Nephron progenitor cell (in vitro differentiated cells): ENCODE results near the gene ZNF304.

ENCODE experiments used
- DNase-seq: peaks from one replicate; pipeline ENCODE4 v3.0.0; 2021
- H3K27ac Mint-ChIP-seq: 2 replicates; pipeline ENCODE4 v1.8.0; 2021; ENCODE audit warnings: mild to moderate bottlenecking, moderate library complexity, mixed read lengths
- H3K27me3 Mint-ChIP-seq: 2 replicates; pipeline ENCODE4 v1.8.0; 2021; ENCODE audit warnings: mild to moderate bottlenecking, low read depth, mixed read lengths; ENCODE audit not compliant: poor library complexity
- H3K36me3 Mint-ChIP-seq: 2 replicates; pipeline ENCODE4 v1.8.0; 2021; ENCODE audit warnings: low read depth, mixed read lengths
- H3K4me1 Mint-ChIP-seq: 2 replicates; pipeline ENCODE4 v1.8.0; 2021; ENCODE audit warnings: mixed read lengths
- H3K4me3 Mint-ChIP-seq: 2 replicates; pipeline ENCODE4 v1.8.0; 2021; ENCODE audit warnings: mild to moderate bottlenecking, moderate library complexity, mixed read lengths
- H3K9me3 Mint-ChIP-seq: 2 replicates; pipeline ENCODE4 v1.8.0; 2021; ENCODE audit warnings: mild to moderate bottlenecking, moderate library complexity, mixed read lengths
- TF ChIP-seq, protein P1 (sequence below): fragments of 200-600 bp; sonication (generic); IDR thresholded peaks from 2 replicates; pipeline ENCODE4 v1.5.0; 2021; ENCODE audit warnings: antibody characterized with exemption

The ZNF304 gene

GRCh38 chr19:57310792-57311191, 40.3 kb upstream of the ZNF304 start:
- no peaks in the 10 kb centered on the region for H3K4me1 Mint-ChIP-seq

DNA sequence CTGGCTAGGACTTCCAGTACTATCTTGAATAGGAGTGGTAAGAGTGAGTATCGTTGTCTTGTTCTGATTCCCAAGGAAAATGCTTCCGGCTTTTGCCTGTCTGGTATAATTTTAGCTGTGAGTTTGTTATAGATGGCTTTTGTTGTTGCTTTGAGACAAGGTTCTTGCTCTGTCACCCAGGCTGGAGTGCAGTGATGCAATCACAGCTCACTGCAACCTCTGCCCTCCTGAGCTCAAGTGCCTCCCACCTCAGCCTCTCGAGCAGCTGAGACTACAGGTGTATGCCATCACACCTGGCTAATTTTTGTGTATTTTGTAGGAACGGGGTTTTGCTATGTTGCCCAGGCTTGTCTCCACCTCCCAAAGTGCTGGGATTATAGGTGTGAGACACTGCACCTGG, 36.9 kb upstream of the ZNF304 start:
- H3K4me1 Mint-ChIP-seq, result no peaks in the 10 kb centered on the region
- H3K9me3 Mint-ChIP-seq, result peaks cover 5% of the 10 kb centered on the region
- H3K27ac Mint-ChIP-seq, result no peak overlapping the region
- H3K4me3 Mint-ChIP-seq, result no peak overlapping the region
- H3K36me3 Mint-ChIP-seq, result peaks cover 4% of the 10 kb centered on the region
- TF ChIP-seq, protein P1, sequence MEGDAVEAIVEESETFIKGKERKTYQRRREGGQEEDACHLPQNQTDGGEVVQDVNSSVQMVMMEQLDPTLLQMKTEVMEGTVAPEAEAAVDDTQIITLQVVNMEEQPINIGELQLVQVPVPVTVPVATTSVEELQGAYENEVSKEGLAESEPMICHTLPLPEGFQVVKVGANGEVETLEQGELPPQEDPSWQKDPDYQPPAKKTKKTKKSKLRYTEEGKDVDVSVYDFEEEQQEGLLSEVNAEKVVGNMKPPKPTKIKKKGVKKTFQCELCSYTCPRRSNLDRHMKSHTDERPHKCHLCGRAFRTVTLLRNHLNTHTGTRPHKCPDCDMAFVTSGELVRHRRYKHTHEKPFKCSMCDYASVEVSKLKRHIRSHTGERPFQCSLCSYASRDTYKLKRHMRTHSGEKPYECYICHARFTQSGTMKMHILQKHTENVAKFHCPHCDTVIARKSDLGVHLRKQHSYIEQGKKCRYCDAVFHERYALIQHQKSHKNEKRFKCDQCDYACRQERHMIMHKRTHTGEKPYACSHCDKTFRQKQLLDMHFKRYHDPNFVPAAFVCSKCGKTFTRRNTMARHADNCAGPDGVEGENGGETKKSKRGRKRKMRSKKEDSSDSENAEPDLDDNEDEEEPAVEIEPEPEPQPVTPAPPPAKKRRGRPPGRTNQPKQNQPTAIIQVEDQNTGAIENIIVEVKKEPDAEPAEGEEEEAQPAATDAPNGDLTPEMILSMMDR, result no peak
- no peak for DNase-seq
- peaks cover 78% of the 10 kb centered on the region for H3K27me3 Mint-ChIP-seq

More at GRCh38 chr19:57310792-57311191, 40.3 kb upstream of the ZNF304 start:
- no peak overlapping the region for H3K4me3 Mint-ChIP-seq
- H3K27me3 Mint-ChIP-seq, result peaks cover 54% of the 10 kb centered on the region
- TF ChIP-seq, protein P1, result no peak
- H3K9me3 Mint-ChIP-seq, result peaks cover 14% of the 10 kb centered on the region
- H3K27ac Mint-ChIP-seq, result no peak overlapping the region
- no peak for DNase-seq
- H3K36me3 Mint-ChIP-seq, result peaks cover 4% of the 10 kb centered on the region

GRCh38 chr19:57317503-57317902, 33.6 kb upstream of the ZNF304 start:
- Mint-ChIP-seq H3K4me1 (peaks cover 27% of the 10 kb centered on the region), H3K27ac (no peak overlapping the region), H3K36me3 (peaks cover under 1% of the 10 kb centered on the region), H3K9me3 (no peaks in the 10 kb centered on the region), H3K27me3 (peaks cover 56% of the 10 kb centered on the region), H3K4me3 (no peak overlapping the region)
- DNase-seq, result no peak
- TF ChIP-seq, protein P1, result no peak

- H3K36me3 Mint-ChIP-seq, result peaks cover 20% of the 10 kb centered on the region
- peaks cover 33% of the 10 kb centered on the region for H3K4me1 Mint-ChIP-seq
- H3K27me3 Mint-ChIP-seq, result peaks cover 33% of the 10 kb centered on the region
- H3K27ac Mint-ChIP-seq, result peak overlapping the region; percentile 97
- no peak for DNase-seq
- no peaks in the 10 kb centered on the region for H3K9me3 Mint-ChIP-seq
- peak overlapping the region; percentile 93 for H3K4me3 Mint-ChIP-seq
- TF ChIP-seq, protein P1, result no peak
These were observed 31.2 kb upstream of the ZNF304 start for GRCh38 chr19:57319869-57320179.

DNA sequence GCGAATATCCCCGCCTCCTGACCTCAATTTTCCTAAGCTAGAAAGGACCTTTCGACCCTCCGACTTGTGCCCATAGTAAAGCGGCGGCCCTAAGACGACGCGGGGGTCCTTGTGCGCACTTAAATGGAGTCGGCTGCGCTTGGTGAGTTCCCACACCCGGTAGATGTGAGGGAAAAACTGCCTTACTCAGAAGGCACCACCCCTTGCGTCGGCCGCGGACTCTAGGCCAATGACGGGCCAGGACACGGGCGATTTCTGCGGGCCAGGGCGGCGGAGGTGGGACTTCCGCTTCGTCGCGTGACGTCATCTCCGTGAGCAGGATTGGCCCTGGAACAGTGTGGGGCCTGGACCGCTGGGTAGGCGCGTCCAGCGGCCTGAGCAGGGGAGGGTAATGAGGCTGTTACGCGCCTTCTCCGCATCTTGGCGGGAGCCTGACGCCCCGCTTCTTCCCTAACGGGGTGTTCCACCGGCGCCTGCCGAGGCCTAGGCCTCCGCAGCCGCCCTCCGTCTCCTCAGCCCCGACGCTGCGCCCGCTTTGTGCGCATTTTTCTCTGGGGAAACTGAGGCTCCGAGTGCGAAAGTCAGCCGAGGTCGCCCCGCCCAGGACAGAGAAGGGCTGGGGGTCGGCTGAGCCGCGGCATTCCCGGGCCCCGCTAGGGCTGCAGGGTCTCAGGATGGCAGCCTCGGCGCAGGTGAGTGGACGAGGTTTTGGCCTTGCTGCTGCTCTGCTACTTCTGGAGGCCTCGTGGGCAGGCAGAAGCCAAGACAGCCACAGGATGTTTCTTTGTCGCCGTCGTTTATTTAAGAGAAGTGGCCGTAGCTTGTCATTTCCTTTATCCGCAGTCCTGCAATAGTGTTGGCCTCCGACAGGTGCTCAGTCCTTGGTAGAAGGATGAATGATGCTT, 30.6 kb upstream of the ZNF304 start, which contains the start of gene ZNF543:
TSS of gene ZNF543 (plus strand) at position 293 of the 905 bp plus-strand sequence. CDS start at position 675, 382 bp downstream.
- peak; percentile 95 for DNase-seq
- peak within 1 kb of the TSS; percentile 93 for H3K4me3 Mint-ChIP-seq
- no peaks in the 10 kb centered on the region for H3K9me3 Mint-ChIP-seq
- peaks cover 27% of the 10 kb centered on the region for H3K27me3 Mint-ChIP-seq
- H3K4me1 Mint-ChIP-seq, result peaks cover 33% of the 10 kb centered on the region
- TF ChIP-seq, protein P1, result no peak
- H3K36me3 Mint-ChIP-seq, result peaks cover 26% of the 10 kb centered on the region
- peak within 1 kb of the TSS; percentile 97 for H3K27ac Mint-ChIP-seq
